ENCODE measurements around the gene CCL22. TPM values are rescaled to one million over a fixed set of nuclear protein-coding genes. Genes with fewer than 3 reads are reported as not detected.
A peak's percentile ranks its signal among the peaks of the same experiment; 100 is the strongest.

The CCL22 gene
- total RNA-seq, 1 experiment from 2014 or later, result not detected

- no peak for DNase-seq (ENCODE audit: low spot score)
Observed at GRCh38 chr16:57376313-57376818, 17.8 kb downstream of the CCL22 start.

GRCh38 chr16:57377080-57377841 is 18.7 kb downstream of the CCL22 start:
- peak; percentile 81 for DNase-seq (ENCODE audit: low spot score)

GRCh38 chr16:57379579-57379978 is 21.0 kb downstream of the CCL22 start:
- DNase-seq (ENCODE audit: low spot score), result no peak

- peak; percentile 40 for DNase-seq (ENCODE audit: low spot score)
Observed at GRCh38 chr16:57380671-57381462, 22.3 kb downstream of the CCL22 start.

- no peak for DNase-seq (ENCODE audit: low spot score)
Observed at GRCh38 chr16:57381791-57382534, 23.4 kb downstream of the CCL22 start.

- DNase-seq (ENCODE audit: low spot score), result no peak
Observed at GRCh38 chr16:57382535-57383275, 24.1 kb downstream of the CCL22 start.

GRCh38 chr16:57383276-57384247 is 25.0 kb downstream of the CCL22 start:
- DNase-seq (ENCODE audit: low spot score), result peak; percentile 39

- DNase-seq (ENCODE audit: low spot score), result no peak
Observed at GRCh38 chr16:57384248-57385070, 25.9 kb downstream of the CCL22 start.

GRCh38 chr16:57385083-57385482 is 26.5 kb downstream of the CCL22 start:
- no peak for DNase-seq (ENCODE audit: low spot score)

GRCh38 chr16:57386381-57386951 is 27.9 kb downstream of the CCL22 start:
- DNase-seq (ENCODE audit: low spot score), result peak; percentile 39

GRCh38 chr16:57387598-57388354 is 29.2 kb downstream of the CCL22 start:
- no peak for DNase-seq (ENCODE audit: low spot score)

- DNase-seq (ENCODE audit: low spot score), result no peak
Observed at GRCh38 chr16:57388359-57389086, 29.9 kb downstream of the CCL22 start.

GRCh38 chr16:57389087-57389468 is 30.5 kb downstream of the CCL22 start:
- no peak for DNase-seq (ENCODE audit: low spot score)

- no peak for DNase-seq (ENCODE audit: low spot score)
Observed at GRCh38 chr16:57390636-57391295, 32.2 kb downstream of the CCL22 start.

- no peak for DNase-seq (ENCODE audit: low spot score)
Observed at GRCh38 chr16:57391300-57391699, 32.7 kb downstream of the CCL22 start.

GRCh38 chr16:57391708-57392107 is 33.1 kb downstream of the CCL22 start:
- DNase-seq (ENCODE audit: low spot score), result no peak

- DNase-seq (ENCODE audit: low spot score), result no peak
Observed at GRCh38 chr16:57392694-57393093, 34.1 kb downstream of the CCL22 start.

Measured in H4 (cell line).